GM18519 (cell line): ENCODE measurements around the gene HS3ST4.

Experiments used
- ATAC-seq: cut with Tn5 transposase; IDR thresholded peaks from one replicate; pipeline ENCODE4 v1.9.1; 2021; ENCODE audit warnings: mild to moderate bottlenecking, moderate library complexity; ENCODE audit not compliant: unreplicated experiment, low FRiP score

The HS3ST4 gene

GRCh38 chr16:25877103-25877502 lies 185.3 kb downstream of the HS3ST4 start:
- ATAC-seq: no peak

GRCh38 chr16:25886598-25886997 lies 194.8 kb downstream of the HS3ST4 start:
- no peak for ATAC-seq

GRCh38 chr16:25888868-25889267 lies 197.1 kb downstream of the HS3ST4 start:
- no peak for ATAC-seq

DNA sequence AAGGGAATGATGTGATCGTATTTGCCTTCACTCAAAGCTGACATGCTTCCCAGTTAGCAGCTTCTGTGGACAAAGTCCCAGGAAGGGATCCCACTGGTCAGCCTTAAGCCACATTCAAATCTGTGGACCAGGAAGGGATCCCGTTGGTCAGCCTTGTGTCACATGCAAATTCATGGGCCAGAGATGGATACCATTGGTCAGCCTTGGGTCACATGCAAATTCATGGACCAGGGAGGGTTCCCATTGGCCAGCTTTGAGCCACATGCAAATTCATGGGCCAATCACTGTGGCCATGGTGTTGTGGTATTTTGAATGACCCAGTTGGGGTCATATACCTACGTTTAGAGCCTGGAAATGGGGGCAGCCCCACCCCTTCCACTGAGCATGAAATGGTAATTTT lies 201.6 kb downstream of the HS3ST4 start:
- no peak for ATAC-seq

DNA sequence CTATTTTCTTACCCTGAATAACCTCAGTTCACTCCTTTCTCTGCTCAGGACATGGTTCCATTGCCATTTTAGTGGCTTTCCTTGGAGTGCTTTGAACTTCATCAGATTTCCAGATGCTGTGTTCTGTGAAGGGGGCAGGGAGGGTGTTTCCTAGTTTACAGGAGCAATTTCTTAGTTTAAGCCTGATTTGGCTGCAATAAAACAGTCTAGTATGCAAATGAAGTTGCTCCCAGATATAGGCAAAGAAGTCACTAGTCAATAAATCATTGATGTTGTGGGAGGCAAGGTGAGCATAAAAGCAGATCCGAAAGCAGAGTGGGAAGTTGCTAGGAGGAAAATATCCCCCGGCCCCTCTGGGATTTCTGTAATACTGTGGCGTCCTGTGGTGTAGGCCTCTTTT lies 202.3 kb downstream of the HS3ST4 start:
- no peak for ATAC-seq

GRCh38 chr16:25895380-25895779 lies 203.6 kb downstream of the HS3ST4 start:
- no peak for ATAC-seq

DNA sequence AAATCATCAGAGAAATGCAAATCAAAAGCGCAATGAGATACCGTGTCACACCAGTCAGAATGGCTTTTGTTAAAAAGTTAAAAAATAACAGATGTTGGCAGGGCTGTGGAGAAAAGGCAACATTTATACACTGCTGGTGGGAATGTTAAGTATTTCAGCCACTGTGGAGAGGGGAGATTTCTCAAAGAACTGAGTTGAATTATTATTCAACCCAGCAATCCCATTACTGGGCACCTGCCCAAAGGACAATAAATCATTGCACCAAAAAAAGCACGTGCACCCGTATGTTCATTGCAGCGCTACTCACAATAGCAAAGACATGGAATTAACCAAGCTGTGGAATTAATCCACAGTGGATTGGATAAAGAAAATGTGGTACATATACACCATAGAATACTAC lies 204.7 kb downstream of the HS3ST4 start:
- ATAC-seq: no peak

DNA sequence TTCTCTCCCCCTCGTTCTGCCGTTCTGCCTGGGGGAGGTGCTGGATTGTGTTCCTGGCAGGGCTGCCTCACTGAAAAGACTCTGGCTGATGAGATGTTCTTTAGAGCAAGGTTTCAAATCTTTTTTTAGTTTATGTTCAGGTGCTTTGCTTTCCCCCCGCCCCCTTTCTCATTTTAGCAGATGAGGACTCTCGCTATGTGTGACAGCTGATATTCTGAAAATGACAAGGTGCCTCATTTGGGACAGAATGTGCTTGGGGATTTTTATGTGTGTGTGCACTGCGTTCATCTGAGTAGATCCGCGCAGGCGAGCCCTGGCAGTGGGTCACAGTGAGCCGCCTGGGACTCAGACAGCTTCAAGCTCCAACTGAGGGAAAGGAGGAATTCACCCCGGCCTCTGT lies 205.9 kb downstream of the HS3ST4 start:
- ATAC-seq: no peak

DNA sequence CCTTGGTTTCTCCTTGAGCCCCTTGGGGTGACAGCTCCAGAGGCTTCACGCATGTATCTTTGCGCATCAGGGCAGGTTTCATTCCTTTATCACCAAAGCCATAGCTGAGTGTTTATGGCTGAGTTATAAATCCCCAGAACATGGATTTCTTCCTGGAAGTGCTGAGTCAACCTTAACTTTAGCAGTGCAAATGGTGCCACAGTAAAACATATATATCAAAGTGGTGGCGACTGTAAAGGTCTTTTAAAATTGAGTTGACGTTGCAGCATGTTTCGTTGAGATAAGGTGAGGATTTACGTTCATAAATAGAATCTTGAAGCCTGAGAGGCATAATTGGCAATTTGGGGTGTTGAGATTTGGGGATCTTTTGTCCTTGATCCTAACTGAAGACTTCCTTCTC lies 214.1 kb downstream of the HS3ST4 start:
- ATAC-seq: no peak

- no peak for ATAC-seq
These were observed 219.2 kb downstream of the HS3ST4 start for GRCh38 chr16:25910971-25911370.

- no peak for ATAC-seq
These were observed 220.6 kb downstream of the HS3ST4 start for GRCh38 chr16:25912321-25912720.

DNA sequence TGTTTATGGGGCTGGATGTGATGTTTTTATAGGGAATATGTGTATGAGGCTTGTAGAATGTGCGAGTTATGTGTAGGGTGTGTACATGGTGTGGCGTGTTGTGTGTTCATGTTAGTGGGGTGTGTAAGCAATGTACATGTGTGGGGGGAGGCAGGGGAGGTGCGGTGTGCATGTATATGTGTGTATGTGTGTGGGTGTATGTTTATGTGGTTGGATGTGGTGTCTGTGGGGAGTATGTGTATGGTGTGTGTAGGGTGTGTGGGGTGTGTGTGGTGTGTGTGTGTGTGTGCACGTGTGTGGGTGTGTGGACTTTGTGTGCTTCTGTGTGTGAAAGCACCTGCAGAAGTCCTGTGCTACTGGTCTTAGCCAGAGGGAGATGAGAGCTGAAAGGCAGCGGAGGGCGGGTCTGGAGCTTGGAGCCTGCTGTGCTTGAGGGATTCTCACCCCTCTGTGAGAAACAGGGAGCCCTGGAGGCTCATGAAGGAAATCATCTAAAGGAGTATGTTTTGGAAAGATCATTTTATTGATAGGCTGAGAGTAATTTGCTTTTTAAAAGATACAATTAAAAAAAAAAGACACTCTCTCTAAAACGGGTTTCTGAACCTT lies 222.7 kb downstream of the HS3ST4 start:
- no peak for ATAC-seq

DNA sequence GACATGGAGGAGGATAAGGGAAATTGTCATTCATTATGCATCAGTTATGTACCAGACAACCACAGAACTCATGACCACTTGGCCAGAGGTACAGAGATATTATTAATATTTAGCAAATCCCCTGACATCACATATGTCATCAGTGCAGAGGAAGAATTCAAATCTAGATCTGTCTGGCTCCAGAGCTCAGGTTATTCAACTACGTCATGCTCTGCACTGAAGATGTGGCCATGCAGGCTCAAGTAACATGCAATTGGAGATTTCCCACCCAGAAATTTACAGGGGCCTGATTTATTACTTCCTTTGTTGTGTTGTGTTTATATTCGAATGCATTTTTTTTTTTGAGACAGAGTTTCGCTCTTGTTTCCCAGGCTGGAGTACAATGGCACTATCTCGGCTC lies 224.3 kb downstream of the HS3ST4 start:
- ATAC-seq: no peak

DNA sequence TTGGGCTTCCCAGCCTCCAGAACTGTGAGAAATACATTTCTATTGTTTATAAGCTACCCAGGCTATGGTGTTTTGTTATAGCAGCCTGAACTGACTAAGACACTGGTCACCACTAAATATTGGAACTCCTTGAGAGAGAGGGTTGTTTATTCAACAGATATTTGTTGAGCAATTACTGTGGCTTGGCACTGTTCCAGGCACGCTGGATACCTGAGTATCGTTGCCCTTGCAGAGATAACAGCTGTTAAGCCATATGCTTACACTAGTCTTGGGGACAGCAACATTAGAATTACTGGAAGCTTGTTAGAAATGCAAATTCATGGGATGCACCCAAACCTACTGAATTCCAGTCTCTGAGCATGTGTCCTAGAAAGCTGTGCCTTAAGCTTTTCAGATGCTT lies 230.7 kb downstream of the HS3ST4 start:
- ATAC-seq: no peak

DNA sequence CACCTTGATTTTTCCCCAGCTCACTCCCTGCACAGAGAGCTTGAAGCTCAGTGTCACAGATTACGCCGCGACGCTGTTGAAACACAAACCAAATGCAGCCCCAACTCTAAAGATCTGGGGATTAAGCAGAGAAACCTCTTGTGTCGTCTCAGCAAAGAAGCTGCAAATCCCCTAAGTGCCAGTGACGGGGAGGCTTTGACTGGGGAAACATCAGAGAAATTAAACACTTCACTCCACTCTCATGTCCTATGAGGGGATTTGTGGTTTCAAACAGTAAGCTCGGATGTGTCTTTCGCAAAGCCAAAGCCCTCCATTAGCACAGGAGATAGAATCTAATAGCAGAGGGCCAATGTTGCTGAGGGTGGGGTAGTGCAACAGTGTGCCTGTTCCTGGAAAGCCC lies 233.7 kb downstream of the HS3ST4 start:
- ATAC-seq: no peak

DNA sequence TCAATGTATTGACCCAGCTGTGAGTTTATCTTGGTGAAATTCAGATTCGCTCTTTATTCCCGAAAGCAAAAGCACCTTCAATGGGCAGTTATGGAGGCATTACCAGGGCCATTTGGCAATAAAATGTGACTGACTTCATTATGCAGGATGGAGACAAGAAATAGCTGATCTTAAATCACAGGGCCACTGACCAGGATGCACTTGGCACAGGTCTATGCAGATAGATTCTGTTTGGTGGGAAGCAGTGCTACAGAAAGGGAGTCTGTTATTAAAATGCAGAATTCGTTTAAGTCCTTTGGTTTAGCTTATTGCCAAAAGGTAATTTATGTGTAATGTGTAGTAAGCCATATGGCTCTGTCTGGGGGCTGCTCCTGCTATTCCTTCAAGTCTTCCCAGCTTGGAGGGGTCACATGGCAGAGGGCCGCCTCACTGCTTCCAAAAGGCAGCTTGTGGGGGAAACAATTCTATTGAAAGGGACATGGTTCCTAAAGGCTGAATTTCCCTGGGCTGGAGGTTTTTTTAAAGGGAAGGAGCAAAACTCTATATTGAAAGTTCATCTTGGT lies 239.8 kb downstream of the HS3ST4 start:
- ATAC-seq: no peak

GRCh38 chr16:25941800-25942499 lies 250.2 kb downstream of the HS3ST4 start:
- no peak for ATAC-seq

- ATAC-seq: no peak
These were observed 259.0 kb downstream of the HS3ST4 start for GRCh38 chr16:25950586-25951281.

DNA sequence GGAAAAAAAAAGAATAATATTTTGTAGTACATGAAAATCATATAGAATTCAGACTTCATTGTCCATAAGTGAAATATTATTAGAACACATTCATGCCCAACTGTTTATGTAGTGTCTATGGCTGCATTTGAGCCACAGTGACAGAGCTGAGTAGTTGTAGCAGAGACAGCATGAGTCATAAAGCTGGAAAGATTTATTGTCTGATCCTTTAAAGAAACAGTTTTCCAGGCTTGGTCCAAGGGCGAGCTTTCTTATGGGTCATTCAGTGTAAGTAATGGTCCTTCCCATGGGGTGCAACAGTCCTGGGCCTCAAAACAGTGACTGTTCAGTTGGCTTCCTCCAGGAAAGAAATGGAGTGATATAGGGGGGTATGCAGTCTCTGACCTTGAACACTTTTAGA lies 260.2 kb downstream of the HS3ST4 start:
- no peak for ATAC-seq

- no peak for ATAC-seq
These were observed 261.2 kb downstream of the HS3ST4 start for GRCh38 chr16:25952983-25953382.

DNA sequence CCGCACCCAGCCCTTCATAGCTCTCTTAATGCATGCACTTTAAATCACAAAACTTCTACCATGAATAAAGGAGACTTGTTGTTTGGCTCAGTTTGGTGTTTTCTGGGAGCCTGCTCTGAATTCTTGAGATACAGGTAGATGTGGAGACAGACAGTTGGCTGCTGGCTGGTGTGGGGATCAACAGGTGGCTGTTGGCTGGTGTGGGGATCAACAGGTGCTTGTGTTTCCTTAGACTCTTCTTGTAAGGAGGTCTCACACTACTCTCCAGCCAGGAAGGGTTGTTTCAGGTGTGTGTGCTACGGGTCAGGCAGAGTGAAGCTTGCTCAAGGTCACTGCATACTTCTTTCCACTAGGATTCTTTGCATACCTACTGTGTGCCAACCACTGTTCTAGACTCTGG lies 265.9 kb downstream of the HS3ST4 start:
- no peak for ATAC-seq

- ATAC-seq: no peak
These were observed 267.5 kb downstream of the HS3ST4 start for GRCh38 chr16:25959221-25959620.
